GM19023 (cell line): ENCODE measurements around the gene CHRNA9.

Source experiments
- ATAC-seq: cut with Tn5 transposase; IDR thresholded peaks from one replicate; pipeline ENCODE4 v1.9.1; 2021; ENCODE audit warnings: mild to moderate bottlenecking, moderate library complexity; ENCODE audit not compliant: unreplicated experiment

The CHRNA9 gene

DNA sequence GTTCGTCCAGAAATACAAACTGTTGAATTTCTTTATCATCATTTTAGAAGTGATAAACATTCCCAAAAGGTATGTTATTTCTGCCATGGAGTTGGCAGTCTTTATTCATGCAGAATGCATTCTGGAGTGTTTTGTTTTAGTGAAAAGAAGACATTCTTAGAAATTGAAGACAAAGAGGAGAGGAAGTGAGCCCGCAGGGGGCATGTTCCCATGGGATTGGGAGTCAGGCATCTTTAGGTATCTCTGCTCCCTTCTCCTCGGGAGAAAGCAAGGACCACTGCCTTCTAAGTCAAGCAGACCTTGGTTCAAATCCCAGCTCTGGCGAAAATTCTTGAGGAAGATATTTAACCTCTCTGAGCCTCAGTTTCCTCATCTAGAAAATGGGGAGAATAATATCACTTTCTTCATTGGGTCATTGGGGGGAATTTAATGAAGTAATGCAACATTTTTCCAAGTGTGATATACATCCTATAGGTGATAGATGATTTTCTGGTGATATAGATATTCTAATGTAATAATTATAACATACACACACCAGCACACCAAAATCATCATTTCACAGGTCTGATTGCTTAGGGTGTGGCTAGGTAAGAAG lies 26.5 kb upstream of the CHRNA9 start:
- no peak for ATAC-seq

DNA sequence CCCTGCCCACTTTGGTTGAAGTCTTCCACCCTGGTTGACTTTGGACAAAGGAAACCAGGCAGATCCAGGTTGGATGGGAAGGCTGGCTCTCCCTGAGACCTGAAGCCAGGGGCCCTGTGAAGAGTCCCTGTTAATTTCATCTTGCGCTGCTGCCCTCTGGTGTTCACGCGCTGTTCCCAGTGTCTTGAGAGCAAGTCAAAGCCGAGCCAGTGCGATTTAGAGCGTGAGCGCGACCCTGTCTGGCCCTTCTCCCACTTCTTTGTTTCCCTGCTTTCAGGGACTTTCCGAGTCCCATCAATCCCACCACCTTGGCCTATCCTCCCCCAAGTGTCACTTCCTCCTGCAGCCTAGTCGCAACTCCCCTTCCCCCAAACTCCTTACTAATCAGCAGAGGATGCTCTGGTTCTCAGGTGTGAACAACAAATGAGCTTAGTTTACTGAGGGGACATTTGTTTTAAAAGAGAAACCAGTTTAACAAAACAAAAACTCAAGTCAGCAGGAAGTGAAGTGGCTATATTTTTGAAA lies 25.8 kb upstream of the CHRNA9 start:
- peak; percentile 43 for ATAC-seq

DNA sequence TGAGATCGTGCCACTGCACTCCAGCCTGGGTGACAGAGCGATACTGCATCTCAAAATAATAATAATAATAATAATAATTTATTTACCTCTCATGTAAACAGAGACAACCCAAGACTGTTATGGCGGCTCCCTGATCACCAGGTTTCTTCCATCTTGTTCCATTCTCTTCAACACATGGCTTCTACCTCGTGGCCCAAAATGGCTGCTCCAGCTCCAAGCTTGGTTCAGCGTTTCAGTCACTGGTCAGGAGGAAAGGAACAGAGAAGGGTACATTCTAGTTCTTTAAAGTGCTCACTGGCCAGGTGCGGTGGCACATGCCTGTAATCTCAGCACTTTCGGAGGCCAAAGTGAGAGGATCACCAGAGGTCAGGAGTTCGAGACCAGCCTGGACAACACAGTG lies 24.9 kb upstream of the CHRNA9 start:
- ATAC-seq: no peak

DNA sequence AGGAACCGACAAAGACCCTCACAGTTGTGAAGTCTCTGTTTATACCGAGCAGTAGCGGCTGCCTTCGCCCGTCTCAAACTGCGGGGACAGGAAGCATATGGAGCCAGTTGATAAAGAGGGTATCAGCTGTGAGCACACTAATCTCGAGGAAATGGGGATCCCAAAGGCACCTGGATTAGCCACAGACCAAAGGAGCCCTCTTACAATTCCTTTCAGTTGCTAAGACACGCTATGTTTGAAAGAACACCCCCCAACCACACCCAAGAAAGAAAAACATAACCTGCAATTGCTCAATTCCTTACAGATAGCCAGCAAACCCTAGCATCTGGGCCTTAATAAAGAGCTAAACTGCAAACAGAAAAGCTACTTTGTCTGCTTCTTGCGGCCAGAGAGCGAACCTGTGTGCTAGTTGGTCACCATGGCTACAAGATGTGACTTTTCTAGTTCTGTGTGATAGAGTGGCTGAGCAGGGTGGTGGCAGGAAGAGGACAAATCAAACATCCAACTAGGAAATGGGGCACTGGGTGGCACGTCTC lies 23.3 kb upstream of the CHRNA9 start:
- no peak for ATAC-seq

DNA sequence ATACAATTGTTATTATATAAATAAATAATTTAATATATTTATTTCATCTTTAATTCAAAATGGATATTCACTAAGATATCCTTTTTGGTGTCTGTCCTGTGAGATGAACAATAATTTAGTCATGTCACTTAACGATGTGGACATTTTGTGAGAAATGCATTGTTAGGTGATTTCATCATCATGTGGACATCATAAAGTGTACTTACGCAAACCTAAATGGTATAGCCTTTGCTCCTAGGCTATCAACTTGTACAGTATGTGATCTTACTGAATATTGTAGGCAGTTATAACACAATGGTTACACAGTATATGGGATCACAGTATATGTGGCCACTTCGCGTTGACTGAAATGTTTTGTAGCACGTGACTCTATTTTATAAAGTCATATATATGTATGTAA lies 20.2 kb upstream of the CHRNA9 start:
- no peak for ATAC-seq

DNA sequence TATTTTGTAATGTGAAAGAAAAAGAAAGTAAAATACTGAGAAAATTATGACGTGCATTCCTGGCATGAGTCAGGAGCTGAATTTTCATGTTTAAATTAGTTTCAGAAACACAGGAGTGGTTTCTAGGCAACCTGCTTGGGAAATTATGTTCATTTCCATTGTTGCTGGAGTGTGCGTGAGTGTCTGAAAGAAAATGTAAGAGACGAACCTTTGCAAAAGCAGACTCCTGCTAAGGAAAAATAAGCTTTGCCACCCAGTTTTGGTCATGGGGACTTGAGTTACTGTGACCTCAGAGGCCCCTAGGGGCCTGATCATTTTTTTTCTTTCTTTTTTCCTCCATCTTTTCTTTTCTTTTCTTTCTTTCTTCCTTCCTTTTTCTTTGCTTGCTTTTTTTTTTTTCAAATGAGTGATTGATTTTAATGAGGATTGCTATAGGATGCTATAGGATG lies 18.8 kb upstream of the CHRNA9 start:
- ATAC-seq: peak; percentile 53

DNA sequence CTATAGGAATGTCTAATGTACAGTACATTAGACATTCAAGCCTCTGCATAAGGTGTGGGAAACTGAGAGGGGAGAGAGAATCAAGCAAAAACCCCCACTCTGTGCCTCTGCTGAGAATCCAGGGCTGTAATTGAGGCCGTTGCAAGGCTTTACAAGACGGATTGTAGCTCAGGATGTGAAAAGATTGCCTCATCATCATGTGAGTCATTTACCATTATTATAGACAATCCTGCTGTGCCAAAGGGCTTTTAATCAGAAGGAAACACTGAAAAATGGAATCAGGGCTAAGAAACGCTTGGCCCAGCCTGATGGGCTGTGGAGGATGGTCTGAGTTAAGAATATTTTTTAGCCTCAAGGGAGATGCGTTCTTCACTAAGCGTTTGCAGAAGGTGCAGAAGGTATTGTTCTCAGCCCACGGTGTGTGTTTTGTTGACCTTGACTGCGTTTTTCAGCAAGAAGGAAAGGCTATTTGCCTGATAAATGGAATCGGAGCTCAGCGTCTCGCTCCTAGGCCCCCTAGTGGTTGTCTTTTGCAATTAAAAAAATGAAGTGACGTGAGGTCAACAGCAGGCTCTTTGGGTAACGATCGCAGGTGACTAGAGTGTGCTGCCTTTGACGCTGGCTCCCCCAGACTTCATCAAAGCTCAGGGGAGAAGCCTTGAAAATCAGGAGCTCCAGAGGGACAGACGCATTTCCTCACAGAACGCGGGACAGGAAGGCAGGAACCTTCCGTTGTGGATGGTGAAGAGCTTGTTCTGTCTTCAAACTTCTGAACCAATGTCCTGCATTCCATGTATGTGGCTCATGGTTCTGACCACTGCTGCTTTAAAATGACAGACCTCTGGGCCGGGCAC lies 18.1 kb upstream of the CHRNA9 start:
- ATAC-seq: peak; percentile 62

DNA sequence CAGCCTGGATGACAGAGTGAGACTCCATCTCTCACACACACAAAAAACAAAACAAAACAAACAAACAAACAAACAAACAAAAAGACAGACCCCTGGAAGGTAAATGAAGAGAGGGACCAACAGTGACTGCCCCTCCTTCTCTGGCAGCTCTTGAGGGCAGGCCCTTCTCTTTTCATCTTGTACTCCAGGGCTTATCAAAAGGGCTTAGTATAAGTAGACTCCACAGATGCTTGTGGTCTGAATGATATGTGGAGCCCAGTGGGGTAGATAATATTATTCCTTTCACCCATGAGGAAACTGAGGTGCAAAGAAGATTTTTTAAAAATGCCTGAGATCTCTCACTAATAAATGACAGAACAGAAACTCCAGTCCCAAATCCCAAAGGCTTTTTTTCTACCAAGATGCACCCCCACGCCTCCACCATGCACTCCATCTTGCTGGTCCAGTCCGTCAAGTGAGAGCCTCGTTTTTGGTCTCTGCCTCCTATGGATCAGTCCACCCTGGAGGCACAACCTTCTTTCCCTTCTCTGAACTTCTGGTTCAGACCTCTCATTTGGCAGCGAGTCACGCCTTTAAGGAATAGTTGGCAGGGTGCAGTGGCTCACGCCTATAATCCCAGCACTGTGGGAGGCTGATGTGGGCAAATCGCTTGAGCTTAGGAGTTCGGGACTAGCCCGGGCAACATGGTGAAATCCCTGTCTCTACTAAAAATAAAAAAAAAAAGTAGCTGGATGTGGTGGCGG lies 17.0 kb upstream of the CHRNA9 start:
- ATAC-seq: no peak

DNA sequence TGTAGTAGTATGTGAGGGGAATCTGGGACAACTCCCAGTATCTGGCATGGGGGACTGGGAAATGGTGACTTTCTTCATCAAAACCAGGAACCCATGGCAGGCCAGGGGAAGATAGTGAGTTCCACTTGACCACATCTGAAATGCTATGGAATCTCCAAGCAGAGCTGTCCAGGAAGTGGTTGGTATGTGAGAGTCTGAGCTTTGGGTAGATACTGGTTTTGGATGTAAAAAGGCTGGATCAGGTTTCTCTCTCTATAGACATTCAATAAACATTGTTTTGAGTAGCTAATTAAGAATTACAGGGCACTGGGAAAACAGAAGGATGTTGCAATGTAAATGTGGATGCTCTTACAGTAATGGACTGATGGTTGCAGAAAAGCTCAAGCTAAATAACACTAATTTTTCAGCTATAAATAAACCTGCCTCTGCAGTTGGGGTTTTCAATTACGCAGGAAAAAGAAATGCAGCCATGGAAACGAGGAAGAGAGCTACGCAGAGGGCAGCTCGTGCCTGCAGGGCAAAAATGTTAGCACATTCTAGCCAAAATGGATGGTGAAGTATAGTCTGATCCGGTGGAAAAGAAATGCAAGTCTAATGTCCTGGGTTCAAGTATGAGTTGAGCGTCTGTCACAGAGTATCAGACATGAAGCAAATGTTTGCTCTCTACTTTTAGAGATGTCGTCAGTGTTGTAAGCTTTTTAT lies 13.4 kb upstream of the CHRNA9 start:
- no peak for ATAC-seq

DNA sequence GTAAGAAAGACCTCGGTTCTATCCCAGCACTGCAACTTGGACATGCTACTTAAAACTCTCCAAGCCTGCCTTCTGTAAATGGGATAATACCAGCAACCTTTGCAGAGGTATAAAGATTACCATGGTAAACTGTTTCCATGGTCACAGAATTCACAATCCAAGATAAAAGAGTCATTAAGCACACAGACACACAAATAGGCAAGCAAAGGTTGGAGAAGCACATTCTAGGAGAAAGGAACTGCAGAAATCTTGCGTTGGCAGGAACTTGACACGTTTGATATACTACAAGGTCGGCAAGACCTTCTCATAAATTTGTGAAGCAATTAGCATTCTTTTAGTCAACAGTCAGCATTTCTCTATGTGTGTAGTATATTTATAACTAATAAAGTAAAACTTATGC lies 12.3 kb upstream of the CHRNA9 start:
- ATAC-seq: no peak

DNA sequence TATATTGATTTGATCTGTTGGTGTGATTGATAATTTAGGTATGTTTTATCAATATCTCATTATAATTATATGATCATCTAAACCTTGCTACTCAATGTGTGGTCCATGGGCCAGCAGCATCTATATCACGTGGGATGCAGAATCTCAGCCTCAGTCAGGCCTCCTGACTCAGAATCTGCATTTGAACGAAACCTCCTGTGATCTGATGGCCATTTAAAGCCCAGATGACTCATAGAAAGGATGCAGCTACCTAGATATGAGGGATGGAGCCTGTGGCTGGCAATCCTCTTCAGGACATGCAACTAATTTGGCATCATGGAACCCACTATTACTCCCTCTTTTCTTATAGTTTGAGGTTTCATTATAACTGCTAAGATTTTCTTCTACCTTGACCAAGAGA lies 11.3 kb upstream of the CHRNA9 start:
- no peak for ATAC-seq

DNA sequence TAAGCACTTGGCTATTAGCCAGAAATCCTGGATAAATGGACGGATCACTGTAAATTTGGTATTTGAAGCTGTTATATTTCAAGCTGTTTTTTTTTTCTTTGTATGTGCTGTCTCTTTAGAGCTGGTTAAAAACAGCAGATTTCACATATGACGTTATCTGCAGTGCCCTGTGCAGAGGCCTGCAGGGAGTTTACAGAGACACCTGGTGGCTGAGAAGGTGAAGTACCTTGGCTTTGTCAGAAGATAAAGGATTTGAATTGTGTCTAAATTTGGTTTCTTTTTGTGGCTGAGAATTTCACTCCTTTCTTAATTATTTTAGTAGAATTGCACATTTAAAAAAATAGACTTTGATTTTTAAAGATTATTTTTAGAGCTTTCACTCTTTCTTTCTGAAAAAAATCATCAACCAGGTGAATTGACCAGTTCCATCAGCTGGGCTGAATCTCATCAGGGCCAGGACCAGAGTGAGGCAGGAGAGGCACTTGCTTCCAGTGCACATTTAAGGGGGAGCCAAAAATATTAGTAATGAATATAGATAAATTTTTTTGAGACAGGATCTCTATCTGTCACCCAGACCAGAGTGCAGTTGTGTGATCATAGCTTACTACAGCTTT lies 9.6 kb upstream of the CHRNA9 start:
- ATAC-seq: peak; percentile 91

DNA sequence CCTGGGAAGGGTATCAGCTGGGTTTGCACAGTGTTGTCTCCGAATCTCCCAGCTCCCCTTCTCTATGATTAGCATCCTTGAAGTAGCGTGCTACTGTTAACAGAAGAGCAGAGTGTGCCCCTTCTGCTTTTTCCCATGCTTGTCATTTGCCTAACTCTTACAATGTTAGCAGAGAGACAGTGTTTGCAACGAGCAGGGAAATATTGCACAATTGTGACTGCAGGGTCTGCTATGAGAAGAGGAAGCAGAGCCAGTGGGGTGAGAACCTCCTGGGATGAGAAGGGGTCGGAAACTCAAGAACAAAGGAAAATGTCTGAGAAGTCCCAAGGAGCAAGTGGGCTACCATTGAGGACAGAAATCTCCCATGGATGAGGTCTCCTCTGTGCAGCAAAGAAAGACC lies 7.8 kb upstream of the CHRNA9 start:
- no peak for ATAC-seq

DNA sequence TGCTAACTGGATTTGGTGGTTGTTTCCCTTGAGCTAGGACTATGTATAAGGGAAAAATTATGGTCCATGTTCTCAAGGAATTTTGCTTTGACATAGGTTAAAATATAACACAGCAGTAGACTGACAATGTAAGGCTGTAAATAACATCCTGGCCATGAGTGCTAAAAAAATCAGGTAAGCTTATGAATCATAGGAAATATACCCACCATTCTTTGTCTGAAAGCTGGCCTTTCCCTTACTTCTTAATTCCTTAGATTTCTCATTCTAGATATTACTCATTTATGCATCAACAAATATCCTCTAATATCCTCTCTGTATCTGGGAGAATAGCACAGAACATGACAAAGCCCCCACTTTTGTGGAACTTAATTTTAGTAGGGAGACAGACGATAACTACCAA lies 6.8 kb upstream of the CHRNA9 start:
- no peak for ATAC-seq

DNA sequence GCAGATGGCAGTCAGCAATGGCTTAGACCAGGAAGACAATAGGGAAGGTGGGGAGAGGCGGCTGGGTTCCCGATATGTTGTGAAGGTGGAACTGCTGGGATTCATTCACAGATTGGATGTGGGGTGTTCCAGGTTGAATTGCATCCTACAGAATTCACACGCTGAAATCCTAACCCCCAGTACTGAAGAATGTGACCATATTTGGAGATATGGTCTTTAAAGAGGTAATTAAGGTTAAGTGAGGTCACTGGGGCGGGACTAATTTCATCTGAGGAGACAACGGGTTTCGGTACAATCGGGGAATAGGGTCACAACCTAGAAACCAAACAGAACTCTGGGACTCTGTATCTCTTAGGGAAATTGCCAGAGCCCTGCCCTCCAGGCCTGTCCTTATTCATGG lies 5.3 kb upstream of the CHRNA9 start:
- no peak for ATAC-seq

DNA sequence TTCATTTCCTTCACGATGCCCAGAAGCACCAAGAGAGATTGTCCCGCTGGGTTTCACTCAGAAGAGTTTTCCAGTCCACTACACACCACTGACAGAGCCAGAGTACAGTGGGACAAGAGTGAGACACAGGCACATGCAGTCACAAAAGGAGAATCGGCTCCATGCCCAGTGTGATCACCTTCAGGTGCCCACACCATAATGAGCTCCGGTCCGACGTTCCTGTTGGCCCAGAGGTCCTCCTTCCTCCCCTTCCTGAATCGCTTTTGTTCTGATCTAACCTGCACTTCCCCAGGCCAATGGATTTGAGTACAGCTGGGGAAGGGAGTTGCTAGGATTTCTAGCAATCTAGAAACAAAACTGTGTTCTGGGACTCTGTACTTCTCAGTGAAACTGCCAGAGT lies 4.6 kb upstream of the CHRNA9 start:
- ATAC-seq: no peak

DNA sequence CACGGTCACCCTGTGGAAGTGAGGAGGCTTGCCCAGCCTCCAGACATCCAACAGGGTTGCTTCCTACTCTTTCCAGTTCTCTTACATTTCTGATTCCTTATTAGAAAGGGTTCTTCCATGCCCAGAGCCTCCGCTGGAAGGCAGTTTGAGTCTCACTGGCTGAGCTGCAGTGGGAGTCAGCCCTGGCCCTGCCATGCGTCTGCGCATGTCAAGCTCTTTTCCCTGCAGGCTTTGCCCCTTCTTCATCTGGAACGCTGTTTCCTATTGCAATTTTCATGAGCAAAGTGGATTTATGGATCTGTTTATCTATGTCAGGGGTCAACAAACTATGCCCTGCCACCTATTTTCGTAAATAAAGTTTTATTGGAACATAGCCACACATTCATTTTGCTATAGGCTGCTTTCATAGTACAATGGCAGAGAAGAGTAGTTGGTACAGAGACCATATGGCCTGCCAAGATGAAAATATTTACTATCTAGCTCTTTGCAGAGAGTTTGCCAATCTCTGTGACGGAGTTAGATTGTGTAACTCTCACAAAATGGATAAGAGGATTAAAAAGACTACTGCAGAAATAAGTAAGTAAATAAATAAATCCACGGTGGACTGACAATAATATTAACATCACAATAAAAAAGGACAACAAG lies 3.9 kb upstream of the CHRNA9 start:
- ATAC-seq: no peak

DNA sequence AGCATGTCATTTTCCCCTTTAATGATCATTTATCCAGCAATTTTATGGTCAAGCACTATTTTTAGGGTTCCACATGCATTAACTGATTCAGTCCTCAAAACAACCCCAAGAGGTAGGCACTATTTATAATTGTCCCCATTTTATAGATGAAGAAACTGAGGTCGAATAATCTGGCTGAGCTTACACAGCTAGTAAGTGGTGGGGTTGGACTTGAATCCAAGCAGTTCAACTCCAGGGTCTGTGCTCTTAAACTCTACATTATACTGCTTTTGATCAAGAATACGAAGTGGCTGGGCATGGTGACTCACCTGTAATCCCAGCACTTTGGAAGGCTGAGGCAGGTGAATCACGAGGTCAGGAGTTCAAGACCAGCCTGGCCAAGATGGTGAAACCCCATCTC lies 3.2 kb upstream of the CHRNA9 start:
- no peak for ATAC-seq

DNA sequence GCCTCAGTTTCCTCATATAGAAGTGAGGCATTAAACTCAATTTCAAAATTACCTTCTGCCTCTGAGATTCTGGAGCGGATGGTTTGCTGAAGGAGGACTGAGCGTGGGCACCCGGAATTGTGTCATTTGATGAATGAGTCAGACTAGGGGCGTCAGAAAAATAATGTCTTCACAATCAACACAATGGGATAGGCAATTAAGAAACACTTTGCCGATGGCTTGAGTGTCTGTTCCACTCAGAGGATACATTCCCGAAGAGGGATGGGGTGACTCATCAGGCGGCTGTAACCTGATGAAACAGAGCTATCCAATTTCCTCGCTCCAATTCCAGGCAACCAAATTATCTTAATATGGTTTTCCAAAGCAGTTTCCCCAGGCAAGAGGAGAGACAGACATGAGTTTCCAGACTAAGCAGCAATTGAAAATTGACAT lies 1.2 kb upstream of the CHRNA9 start:
- ATAC-seq: no peak

DNA sequence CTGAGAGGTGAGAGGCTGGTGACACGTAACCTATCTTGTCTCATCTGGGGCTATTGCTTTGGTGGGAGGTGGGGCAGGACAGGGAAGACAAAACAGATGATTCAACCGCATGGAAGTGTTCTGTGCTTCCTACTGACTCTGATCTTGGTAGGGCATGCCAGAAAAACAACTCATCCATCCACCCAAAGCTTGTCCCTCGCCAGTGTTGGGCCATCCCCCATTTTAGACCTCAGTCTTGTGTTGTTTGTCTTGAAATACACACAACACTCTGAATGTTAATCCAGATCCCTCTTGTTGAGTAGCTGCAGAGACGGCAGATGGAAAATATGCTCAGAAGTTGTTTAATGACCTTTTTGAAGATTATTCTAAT lies 377 bp downstream of the CHRNA9 start:
- ATAC-seq: no peak
